GM06990 (cell line): ENCODE results near the gene C19orf85.

ENCODE experiments used
- DNase-seq: peaks from one replicate; pipeline ENCODE4 v3.0.0-alpha.2; 2011; ENCODE audit not compliant: insufficient read length; ENCODE audit errors: extremely low read depth
- H3K27me3 ChIP-seq: replicated peaks from 2 replicates; pipeline ENCODE4 v1.6.0; 2011; ENCODE audit warnings: low read length; ENCODE audit not compliant: control insufficient read depth, insufficient read depth
- H3K36me3 ChIP-seq: 2 replicates; pipeline ENCODE4 v1.5.1; 2011; ENCODE audit warnings: low read length; ENCODE audit not compliant: control insufficient read depth, insufficient read depth
- H3K4me3 ChIP-seq: replicated peaks from 2 replicates; pipeline ENCODE4 v1.5.1; 2011; ENCODE audit warnings: low read depth, mild to moderate bottlenecking, control low read depth, low read length
- TF ChIP-seq, protein P1 (sequence below): IDR thresholded peaks from 2 replicates; pipeline ENCODE4 v1.5.1; 2011; ENCODE audit warnings: low read length, control low read depth, mild to moderate bottlenecking, inconsistent platforms; ENCODE audit not compliant: insufficient read depth, poor library complexity, severe bottlenecking

Gene C19orf85

DNA sequence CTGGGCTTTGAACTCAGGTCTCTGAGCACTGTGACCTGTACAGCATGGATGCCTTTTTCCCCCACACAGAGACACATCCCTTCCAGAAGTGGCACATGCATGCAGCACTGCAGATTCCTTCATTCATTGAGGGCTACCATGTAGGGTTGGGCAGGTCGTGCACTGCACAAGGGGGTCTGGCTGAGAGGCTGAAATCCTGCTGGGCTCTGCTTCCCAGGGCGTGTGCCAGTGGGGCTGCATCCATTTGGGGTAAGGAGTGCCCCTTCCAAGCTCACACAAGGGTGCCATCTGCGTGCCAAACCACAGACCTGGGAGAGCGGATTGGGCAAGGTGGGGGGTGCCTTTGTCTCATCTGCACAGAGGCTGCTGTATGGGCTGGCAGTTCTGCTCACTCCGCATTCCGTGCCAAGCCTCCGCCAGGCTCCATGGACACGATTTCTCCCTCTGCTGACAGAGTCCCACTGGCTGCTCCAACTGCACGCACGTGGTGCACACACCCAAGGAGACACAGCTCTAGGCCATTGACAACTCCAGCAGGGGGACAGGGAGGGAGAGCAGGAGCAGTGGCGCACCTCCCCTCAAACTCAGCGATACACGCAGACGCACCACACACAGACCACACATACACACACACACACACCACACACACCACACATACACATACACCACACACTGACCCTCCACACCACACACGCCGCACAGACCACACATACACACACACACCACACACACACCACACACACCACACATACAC lies 17.0 kb downstream of the C19orf85 start:
- Histone ChIP-seq H3K36me3 (no peaks in the 10 kb centered on the region), H3K4me3 (no peak overlapping the region), H3K27me3 (no peaks in the 10 kb centered on the region; the same call in 1 of the 2 replicates)
- DNase-seq = no peak
- TF ChIP-seq, protein P1, sequence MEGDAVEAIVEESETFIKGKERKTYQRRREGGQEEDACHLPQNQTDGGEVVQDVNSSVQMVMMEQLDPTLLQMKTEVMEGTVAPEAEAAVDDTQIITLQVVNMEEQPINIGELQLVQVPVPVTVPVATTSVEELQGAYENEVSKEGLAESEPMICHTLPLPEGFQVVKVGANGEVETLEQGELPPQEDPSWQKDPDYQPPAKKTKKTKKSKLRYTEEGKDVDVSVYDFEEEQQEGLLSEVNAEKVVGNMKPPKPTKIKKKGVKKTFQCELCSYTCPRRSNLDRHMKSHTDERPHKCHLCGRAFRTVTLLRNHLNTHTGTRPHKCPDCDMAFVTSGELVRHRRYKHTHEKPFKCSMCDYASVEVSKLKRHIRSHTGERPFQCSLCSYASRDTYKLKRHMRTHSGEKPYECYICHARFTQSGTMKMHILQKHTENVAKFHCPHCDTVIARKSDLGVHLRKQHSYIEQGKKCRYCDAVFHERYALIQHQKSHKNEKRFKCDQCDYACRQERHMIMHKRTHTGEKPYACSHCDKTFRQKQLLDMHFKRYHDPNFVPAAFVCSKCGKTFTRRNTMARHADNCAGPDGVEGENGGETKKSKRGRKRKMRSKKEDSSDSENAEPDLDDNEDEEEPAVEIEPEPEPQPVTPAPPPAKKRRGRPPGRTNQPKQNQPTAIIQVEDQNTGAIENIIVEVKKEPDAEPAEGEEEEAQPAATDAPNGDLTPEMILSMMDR = no peak

DNA sequence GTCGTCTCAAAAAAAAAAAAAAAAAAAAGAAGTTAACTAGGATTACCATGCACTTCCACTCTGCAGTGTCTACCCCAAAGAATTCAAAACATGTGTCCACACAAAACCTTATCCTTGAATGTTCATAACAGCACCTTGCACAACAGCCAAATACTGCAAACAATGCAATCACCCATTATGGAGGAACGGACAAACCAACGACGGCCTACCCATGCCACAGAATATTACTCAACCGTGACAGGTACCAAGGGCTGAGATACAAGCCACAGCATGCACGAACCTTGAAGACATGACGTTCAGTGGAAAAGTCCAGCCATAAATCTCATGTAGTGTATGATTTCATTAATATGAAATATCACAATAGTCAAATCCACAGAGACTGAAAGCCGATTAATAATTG lies 18.5 kb downstream of the C19orf85 start:
- TF ChIP-seq, protein P1 = no peak
- DNase-seq = no peak
- Histone ChIP-seq H3K36me3 (no peaks in the 10 kb centered on the region), H3K4me3 (no peak overlapping the region), H3K27me3 (peaks cover 1% of the 10 kb centered on the region; the same call in 1 of the 2 replicates)

GRCh38 chr19:55444646-55445045 lies 19.9 kb downstream of the C19orf85 start:
- no peak for DNase-seq
- Histone ChIP-seq H3K36me3 (no peaks in the 10 kb centered on the region), H3K4me3 (no peak overlapping the region), H3K27me3 (peaks cover 1% of the 10 kb centered on the region; the same call in 1 of the 2 replicates)
- TF ChIP-seq, protein P1 = no peak

GRCh38 chr19:55443824-55444480 lies 20.6 kb downstream of the C19orf85 start:
- Histone ChIP-seq H3K27me3 (peaks cover 3% of the 10 kb centered on the region; the same call in 1 of the 2 replicates), H3K4me3 (no peak overlapping the region), H3K36me3 (no peaks in the 10 kb centered on the region)
- DNase-seq = no peak
- TF ChIP-seq, protein P1 = no peak

DNA sequence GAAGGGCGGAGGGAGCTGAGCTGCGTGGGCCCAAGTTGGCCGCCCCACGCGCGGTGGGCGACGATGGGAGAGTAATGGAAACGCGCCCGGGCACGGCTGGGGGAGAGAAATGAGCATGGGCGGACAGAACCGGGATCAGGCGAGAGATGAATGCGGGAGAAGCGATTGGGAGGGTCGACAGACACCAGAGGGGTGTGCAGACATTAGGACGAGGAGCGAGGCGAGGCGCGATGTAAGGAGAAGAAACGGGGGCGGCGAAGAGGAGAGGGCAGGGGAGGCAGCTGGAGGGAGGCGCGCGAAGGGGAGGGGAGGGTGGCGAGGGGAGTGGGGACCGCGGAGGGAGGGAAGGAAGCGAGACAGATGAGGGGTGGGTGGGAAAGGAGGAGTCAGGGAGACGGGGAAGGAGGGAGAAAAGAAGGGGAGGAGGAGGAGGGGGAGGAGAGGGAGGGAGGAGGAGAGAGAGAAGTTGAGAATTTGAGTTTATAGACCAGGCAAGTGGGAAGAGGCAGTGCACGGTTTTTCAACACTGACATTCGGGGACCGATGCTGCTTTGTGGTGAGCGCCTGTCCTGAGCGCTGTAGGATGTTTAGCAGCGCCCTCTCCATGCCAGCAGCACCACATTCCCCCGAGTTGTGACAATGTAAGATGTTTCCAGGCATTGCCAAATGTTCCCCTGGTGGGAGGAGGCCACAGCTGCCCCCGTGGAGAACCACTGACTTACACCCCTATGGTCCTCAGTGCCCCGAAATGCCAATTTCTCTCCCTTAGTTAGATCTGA lies 21.3 kb downstream of the C19orf85 start, which contains the start of gene SHISA7:
TSS of gene SHISA7 (minus strand) at position 256 of the 779 bp plus-strand sequence. CDS start 437 bp downstream, outside the sequence.
- Histone ChIP-seq H3K27me3 (peaks cover 3% of the 10 kb centered on the region; the same call in 1 of the 2 replicates), H3K4me3 (no peak within 1 kb of the TSS), H3K36me3 (no peaks in the 10 kb centered on the region)
- no peak for DNase-seq
- TF ChIP-seq, protein P1 = no peak
